BLaER1 (cell line): ENCODE data around the gene PSMD3.
"Not testable (repeated sequence)": the region's sequence is repeated elsewhere in the genome, so short reads cannot be mapped to it uniquely, and the experiment has no call there.

Source experiments
- H3K27ac ChIP-seq: shearing (Covaris generic); formaldehyde crosslinking; 2 replicates; pipeline ENCODE4 v1.8.1; 2022
- H3K27me3 ChIP-seq: shearing (Covaris generic); formaldehyde crosslinking; 2 replicates; pipeline ENCODE4 v1.8.1; 2022
- H3K36me3 ChIP-seq: shearing (Covaris generic); formaldehyde crosslinking; 2 replicates; pipeline ENCODE4 v1.8.1; 2022
- H3K4me1 ChIP-seq: shearing (Covaris generic); formaldehyde crosslinking; 2 replicates; pipeline ENCODE4 v1.8.1; 2022
- H3K4me2 ChIP-seq: shearing (Covaris generic); formaldehyde crosslinking; 2 replicates; pipeline ENCODE4 v1.8.1; 2022
- H3K4me3 ChIP-seq: shearing (Covaris generic); formaldehyde crosslinking; 2 replicates; pipeline ENCODE4 v1.8.1; 2022
- H3K9ac ChIP-seq: shearing (Covaris generic); formaldehyde crosslinking; 2 replicates; pipeline ENCODE4 v1.8.1; 2022
- H3K9me3 ChIP-seq: shearing (Covaris generic); formaldehyde crosslinking; 2 replicates; pipeline ENCODE4 v1.8.1; 2022
- H4K20me1 ChIP-seq: shearing (Covaris generic); formaldehyde crosslinking; 2 replicates; pipeline ENCODE4 v1.8.1; 2022
- Cebpa-rat ChIP-seq: shearing (Covaris generic); IDR thresholded peaks from 2 replicates; pipeline ENCODE4 v1.8.1; 2022

PSMD3 gene

DNA sequence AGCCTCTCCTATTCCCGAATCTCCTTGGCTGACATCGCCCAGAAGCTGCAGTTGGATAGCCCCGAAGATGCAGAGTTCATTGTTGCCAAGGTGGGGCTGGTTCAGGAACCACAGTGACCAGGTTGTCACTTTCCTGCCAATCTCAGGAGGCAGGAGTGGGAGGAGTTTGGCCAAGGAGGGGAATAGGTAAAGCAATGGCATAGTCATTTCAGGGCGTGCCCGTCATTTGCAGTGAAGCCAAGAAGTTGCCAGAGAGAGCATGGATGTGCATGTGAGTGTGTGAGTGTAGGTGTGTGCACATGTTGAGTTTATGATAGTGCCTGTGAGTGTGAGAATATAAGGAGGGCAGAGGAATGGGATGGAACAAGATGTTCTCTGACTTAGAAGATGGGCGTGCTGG, 14.8 kb downstream of the PSMD3 start:
- Histone ChIP-seq H3K4me1 (no peaks in the 10 kb centered on the region), H4K20me1 (peaks cover 56% of the 10 kb centered on the region), H3K27me3 (no peaks in the 10 kb centered on the region), H3K27ac (no peak overlapping the region), H3K4me2 (no peak overlapping the region), H3K36me3 (peaks cover 88% of the 10 kb centered on the region), H3K4me3 (no peak overlapping the region), H3K9ac (no peak overlapping the region), H3K9me3 (no peaks in the 10 kb centered on the region)
- TF ChIP-seq Cebpa-rat: no peak

DNA sequence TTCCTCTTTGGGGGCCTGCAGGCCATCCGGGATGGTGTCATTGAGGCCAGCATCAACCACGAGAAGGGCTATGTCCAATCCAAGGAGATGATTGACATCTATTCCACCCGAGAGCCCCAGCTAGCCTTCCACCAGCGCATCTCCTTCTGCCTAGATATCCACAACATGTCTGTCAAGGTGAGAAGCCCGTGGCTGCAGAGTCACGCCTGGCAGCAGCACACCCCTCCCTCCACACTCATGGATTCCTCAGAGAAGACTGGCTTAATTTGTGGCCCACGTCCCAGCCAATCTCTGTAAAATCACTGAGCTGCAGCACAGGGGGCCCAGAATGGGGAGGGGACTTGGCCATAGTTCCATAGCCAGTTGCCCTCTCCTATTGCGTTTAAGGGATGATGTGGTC, 15.6 kb downstream of the PSMD3 start:
- Histone ChIP-seq H3K4me1 (no peaks in the 10 kb centered on the region), H3K27ac (no peak overlapping the region), H3K27me3 (no peaks in the 10 kb centered on the region), H3K4me3 (no peak overlapping the region), H3K9me3 (no peaks in the 10 kb centered on the region), H3K36me3 (peaks cover 81% of the 10 kb centered on the region), H4K20me1 (peaks cover 49% of the 10 kb centered on the region), H3K4me2 (no peak overlapping the region), H3K9ac (no peak overlapping the region)
- TF ChIP-seq Cebpa-rat: no peak

DNA sequence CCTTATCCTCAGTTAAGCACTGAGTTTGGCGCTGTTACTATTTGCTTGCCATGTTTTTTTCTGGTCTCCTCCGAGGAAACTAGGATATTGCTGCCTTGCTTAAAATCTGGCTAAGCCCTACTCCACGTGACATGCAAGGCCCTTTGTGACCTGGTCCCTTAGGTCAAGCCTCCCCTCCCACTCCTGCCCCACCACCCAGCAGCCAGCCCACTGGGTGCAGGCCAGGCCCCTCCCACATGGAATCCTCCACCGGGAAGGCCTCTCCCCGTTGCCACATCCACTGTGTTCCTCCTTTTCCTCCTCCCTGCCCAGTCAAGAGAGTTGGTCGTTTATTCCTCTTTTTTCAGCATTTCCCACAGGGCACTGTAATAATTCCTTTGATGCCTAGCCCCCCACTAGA, 16.2 kb downstream of the PSMD3 start:
- no peak overlapping the region for H3K27ac ChIP-seq
- H3K4me2 ChIP-seq: no peak overlapping the region
- H3K4me3 ChIP-seq: no peak overlapping the region
- peaks cover 75% of the 10 kb centered on the region for H3K36me3 ChIP-seq
- H3K27me3 ChIP-seq: no peaks in the 10 kb centered on the region
- no peak overlapping the region for H3K9ac ChIP-seq
- H3K4me1 ChIP-seq: no peaks in the 10 kb centered on the region
- peaks cover 44% of the 10 kb centered on the region for H4K20me1 ChIP-seq
- TF ChIP-seq Cebpa-rat: no peak
- H3K9me3 ChIP-seq: no peaks in the 10 kb centered on the region

DNA sequence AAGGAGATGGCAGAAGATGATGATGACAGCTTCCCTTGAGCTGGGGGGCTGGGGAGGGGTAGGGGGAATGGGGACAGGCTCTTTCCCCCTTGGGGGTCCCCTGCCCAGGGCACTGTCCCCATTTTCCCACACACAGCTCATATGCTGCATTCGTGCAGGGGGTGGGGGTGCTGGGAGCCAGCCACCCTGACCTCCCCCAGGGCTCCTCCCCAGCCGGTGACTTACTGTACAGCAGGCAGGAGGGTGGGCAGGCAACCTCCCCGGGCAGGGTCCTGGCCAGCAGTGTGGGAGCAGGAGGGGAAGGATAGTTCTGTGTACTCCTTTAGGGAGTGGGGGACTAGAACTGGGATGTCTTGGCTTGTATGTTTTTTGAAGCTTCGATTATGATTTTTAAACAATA, 16.9 kb downstream of the PSMD3 start:
- H4K20me1 ChIP-seq: peaks cover 36% of the 10 kb centered on the region
- no peaks in the 10 kb centered on the region for H3K9me3 ChIP-seq
- H3K4me3 ChIP-seq: no peak overlapping the region
- no peak overlapping the region for H3K9ac ChIP-seq
- no peaks in the 10 kb centered on the region for H3K27me3 ChIP-seq
- H3K36me3 ChIP-seq: peaks cover 67% of the 10 kb centered on the region
- no peak for TF ChIP-seq Cebpa-rat
- H3K27ac ChIP-seq: no peak overlapping the region
- no peaks in the 10 kb centered on the region for H3K4me1 ChIP-seq
- H3K4me2 ChIP-seq: no peak overlapping the region

- Histone ChIP-seq H4K20me1 (peaks cover 21% of the 10 kb centered on the region; the same call in 1 of the 2 replicates), H3K9ac (no peak overlapping the region), H3K36me3 (peaks cover 52% of the 10 kb centered on the region), H3K4me1 (no peaks in the 10 kb centered on the region), H3K4me2 (no peak overlapping the region), H3K9me3 (no peaks in the 10 kb centered on the region), H3K27ac (no peak overlapping the region), H3K27me3 (no peaks in the 10 kb centered on the region), H3K4me3 (no peak overlapping the region)
- no peak for TF ChIP-seq Cebpa-rat
Measured at GRCh38 chr17:39999067-39999466, 18.5 kb downstream of the PSMD3 start.

GRCh38 chr17:40000161-40000560, 19.6 kb downstream of the PSMD3 start:
- no peak overlapping the region for H3K27ac ChIP-seq
- H3K4me3 ChIP-seq: no peak overlapping the region
- peaks cover 41% of the 10 kb centered on the region for H3K36me3 ChIP-seq
- no peak overlapping the region for H3K9ac ChIP-seq
- no peak overlapping the region for H3K4me2 ChIP-seq
- H4K20me1 ChIP-seq: peaks cover 12% of the 10 kb centered on the region; the same call in 1 of the 2 replicates
- H3K9me3 ChIP-seq: no peaks in the 10 kb centered on the region
- H3K27me3 ChIP-seq: no peaks in the 10 kb centered on the region
- TF ChIP-seq Cebpa-rat: no peak
- H3K4me1 ChIP-seq: no peaks in the 10 kb centered on the region

- H3K27ac ChIP-seq, H3K9ac ChIP-seq, H3K4me1 ChIP-seq: not testable (repeated sequence)
Measured at GRCh38 chr17:40001335-40001734, 20.7 kb downstream of the PSMD3 start.

GRCh38 chr17:40004072-40004471, 23.5 kb downstream of the PSMD3 start:
- no peaks in the 10 kb centered on the region for H3K9me3 ChIP-seq
- no peaks in the 10 kb centered on the region for H3K4me1 ChIP-seq
- H3K9ac ChIP-seq: no peak overlapping the region
- no peak overlapping the region for H3K4me2 ChIP-seq
- no peak overlapping the region for H3K27ac ChIP-seq
- no peaks in the 10 kb centered on the region for H4K20me1 ChIP-seq
- no peak for TF ChIP-seq Cebpa-rat
- H3K27me3 ChIP-seq: no peaks in the 10 kb centered on the region
- H3K4me3 ChIP-seq: no peak overlapping the region
- H3K36me3 ChIP-seq: peaks cover 3% of the 10 kb centered on the region; the same call in 1 of the 2 replicates

More at GRCh38 chr17:40001335-40001734, 20.7 kb downstream of the PSMD3 start:
- not testable (repeated sequence) for H3K4me2 ChIP-seq, H4K20me1 ChIP-seq, H3K9me3 ChIP-seq, H3K27me3 ChIP-seq, H3K4me3 ChIP-seq
- H3K36me3 ChIP-seq: peaks cover 29% of the 10 kb centered on the region

- no peak overlapping the region for H3K4me3 ChIP-seq
- H3K36me3 ChIP-seq: no peaks in the 10 kb centered on the region
- H3K9ac ChIP-seq: no peak overlapping the region
- no peaks in the 10 kb centered on the region for H4K20me1 ChIP-seq
- no peaks in the 10 kb centered on the region for H3K9me3 ChIP-seq
- H3K27ac ChIP-seq: no peak overlapping the region
- H3K4me2 ChIP-seq: no peak overlapping the region
- no peaks in the 10 kb centered on the region for H3K4me1 ChIP-seq
- TF ChIP-seq Cebpa-rat: no peak
- H3K27me3 ChIP-seq: no peaks in the 10 kb centered on the region
Measured at GRCh38 chr17:40004712-40005111, 24.1 kb downstream of the PSMD3 start.

- no peaks in the 10 kb centered on the region for H3K4me1 ChIP-seq
- no peaks in the 10 kb centered on the region for H4K20me1 ChIP-seq
- H3K36me3 ChIP-seq: no peaks in the 10 kb centered on the region
- no peak overlapping the region for H3K27ac ChIP-seq
- no peaks in the 10 kb centered on the region for H3K9me3 ChIP-seq
- no peak for TF ChIP-seq Cebpa-rat
- no peaks in the 10 kb centered on the region for H3K27me3 ChIP-seq
- H3K4me3 ChIP-seq: no peak overlapping the region
- H3K4me2 ChIP-seq: no peak overlapping the region
- no peak overlapping the region for H3K9ac ChIP-seq
Measured at GRCh38 chr17:40005520-40005919, 24.9 kb downstream of the PSMD3 start.

- not testable (repeated sequence) for H3K4me3 ChIP-seq, H3K4me2 ChIP-seq, H4K20me1 ChIP-seq, H3K27me3 ChIP-seq, H3K9me3 ChIP-seq, H3K36me3 ChIP-seq, H3K9ac ChIP-seq, H3K27ac ChIP-seq
- peaks cover 12% of the 10 kb centered on the region for H3K4me1 ChIP-seq
Measured at GRCh38 chr17:40010946-40011500, 30.4 kb downstream of the PSMD3 start.

- not testable (repeated sequence) for H4K20me1 ChIP-seq, H3K27ac ChIP-seq, H3K4me3 ChIP-seq, H3K4me2 ChIP-seq, H3K9ac ChIP-seq, H3K36me3 ChIP-seq, H3K9me3 ChIP-seq, H3K27me3 ChIP-seq
- peaks cover 14% of the 10 kb centered on the region for H3K4me1 ChIP-seq
Measured at GRCh38 chr17:40012017-40012647, 31.5 kb downstream of the PSMD3 start.
